T-cell (primary cell): Measurements from ENCODE around the gene CCDC97. TPM values are rescaled to one million over a fixed set of nuclear protein-coding genes. Genes with fewer than 3 reads are reported as not detected.

Experiments used
- ATAC-seq, 4 experiments: fragments of 200-7000 bp in 3 of 4; fragments of 150-1000 bp in 1 of 4; cut with Tn5 transposase; replicated peaks in 1 of 4; 1 replicate in 3 of 4; 2 replicates in 1 of 4; pipeline ENCODE4 v1.10.0; 2021; ENCODE audit warnings: moderate library complexity in 3 of 4, mild to moderate bottlenecking in 2 of 4, moderate number of reproducible peaks in 1 of 4
- CTCF ChIA-PET, 2 donors: fragments of 300-600 bp; sonication (Branson Sonifier 250); formaldehyde crosslinking; loops; one replicate each; lab custom pipeline; 2022; ENCODE audit warnings: antibody characterized with exemption in 2 of 2; lab: Charles Lee
- POLR2A ChIA-PET, 2 donors: fragments of 300-600 bp; sonication (Branson Sonifier 250); formaldehyde crosslinking; loops; one replicate each; lab custom pipeline; 2022; ENCODE audit warnings: antibody characterized with exemption in 2 of 2; lab: Charles Lee
- DNase-seq, 35 experiments: peaks; one replicate each; pipeline versions ENCODE4 v3.0.0 to v3.0.0-alpha.2; 2013 to 2023
- H3K27ac ChIP-seq: one replicate; pipeline ENCODE4 v1.5.1; 2013; ENCODE audit warnings: low read length
- H3K27me3 ChIP-seq, 2 experiments: replicated peaks in 1 of 2; 1 replicate in 1 of 2; 2 replicates in 1 of 2; pipeline versions ENCODE4 v1.6.1 to v1.7.0; 2013; ENCODE audit warnings: low read length in 1 of 2, mixed read lengths in 1 of 2; ENCODE audit not compliant: control insufficient read depth in 2 of 2, insufficient read depth in 2 of 2; ENCODE audit errors: extremely low read depth in 1 of 2
- H3K36me3 ChIP-seq, 2 donors: 1 replicate in 1 of 2; 2 replicates in 1 of 2; pipeline versions ENCODE4 v1.6.1 to v1.7.0; 2013; ENCODE audit warnings: low read length in 1 of 2; ENCODE audit not compliant: control insufficient read depth in 2 of 2, insufficient read depth in 1 of 2; ENCODE audit errors: extremely low read depth in 1 of 2
- H3K4me1 ChIP-seq, 2 experiments: 1 replicate in 1 of 2; 2 replicates in 1 of 2; pipeline versions ENCODE4 v1.6.1 to v1.7.0; 2013; ENCODE audit warnings: low read length in 2 of 2, mixed read lengths in 1 of 2; ENCODE audit not compliant: insufficient read depth in 2 of 2, control insufficient read depth in 1 of 2; ENCODE audit errors: extremely low read depth in 1 of 2
- H3K4me3 ChIP-seq, 2 donors: 1 replicate in 1 of 2; 2 replicates in 1 of 2; pipeline versions ENCODE4 v1.5.1 to v1.7.0; 2013; ENCODE audit warnings: mild to moderate bottlenecking in 2 of 2, low read length in 1 of 2, moderate library complexity in 1 of 2; ENCODE audit not compliant: control insufficient read depth in 1 of 2; ENCODE audit errors: extremely low read depth in 1 of 2
- H3K9me3 ChIP-seq: 2 replicates; pipeline ENCODE4 v1.7.0; 2013
- H3K27ac Mint-ChIP-seq, 2 donors: one replicate each; pipeline ENCODE4 v1.8.0; 2020 to 2021; ENCODE audit warnings: mild to moderate bottlenecking in 2 of 2, mixed read lengths in 2 of 2
- H3K27me3 Mint-ChIP-seq, 2 donors: one replicate each; pipeline ENCODE4 v1.8.0; 2021 to 2022; ENCODE audit warnings: mixed read lengths in 2 of 2
- H3K36me3 Mint-ChIP-seq: one replicate; pipeline ENCODE4 v1.8.0; 2021; ENCODE audit warnings: mixed read lengths
- H3K4me1 Mint-ChIP-seq, 3 donors: one replicate each; pipeline ENCODE4 v1.8.0; 2020 to 2022; ENCODE audit warnings: mixed read lengths in 3 of 3, mild to moderate bottlenecking in 1 of 3
- H3K4me3 Mint-ChIP-seq, 3 donors: one replicate each; pipeline ENCODE4 v1.8.0; 2020 to 2022; ENCODE audit warnings: mild to moderate bottlenecking in 3 of 3, mixed read lengths in 3 of 3, moderate library complexity in 3 of 3
- H3K9me3 Mint-ChIP-seq, 3 donors: one replicate each; pipeline ENCODE4 v1.8.0; 2020 to 2022; ENCODE audit warnings: mixed read lengths in 3 of 3
- WGBS: methylation state at CpG from one replicate; pipeline ENCODE4 v1.1.5; 2013; ENCODE audit warnings: missing lambda C conversion rate; ENCODE audit not compliant: insufficient coverage; 5-methylcytosine and 5-hydroxymethylcytosine counted together
- total RNA-seq, 35 experiments: library from RNA in 6 of 35; stranded (reverse) in 6 of 35; fragments of 120-200 nt in 1 of 35; gene quantifications; one replicate each; pipeline versions ENCODE4 v1.2.1 to v1.2.4 and lab custom pipeline; 2013 to 2026

The CCDC97 gene
- total RNA-seq, 5 donors from 2014 or later (not counting 1 experiment from before 2014, with no cell fraction given), result 38.9 to 61.5 (median 55.1) TPM

- POLR2A ChIA-PET, result interaction anchor here (0.5 to 4.9 kb wide), 10 partner anchors 9 to 88 kb away, joined by 3 to 49 read pairs (median 5); partner anchors contain the start of genes B9D2 (in 2 of the 2) and HNRNPUL1 (in 1 of the 2)
Observed at GRCh38 chr19:41351339-41352245, 41.6 kb downstream of the CCDC97 start.

DNA sequence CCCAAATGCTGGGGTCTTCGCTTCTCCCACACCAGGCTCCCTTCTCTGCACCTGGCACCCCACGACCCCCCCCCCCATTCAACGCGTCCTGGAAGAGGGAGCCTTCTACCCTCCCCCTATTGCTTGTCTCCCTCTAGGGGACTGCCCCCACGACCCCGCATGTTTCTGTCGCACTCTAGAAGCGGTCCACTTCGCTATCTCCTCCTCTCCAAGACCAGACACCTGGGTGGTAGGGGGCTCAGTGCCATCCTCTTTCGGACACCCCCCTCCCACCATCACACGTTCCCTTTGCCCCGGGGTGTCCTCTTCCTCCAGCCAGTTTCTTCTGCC is 42.3 kb downstream of the CCDC97 start:
- Histone ChIP-seq H3K4me3 (peak overlapping the region; percentile 68 to 94), H3K4me1 (peaks cover 55 to 72% of the 10 kb centered on the region in 2 experiments), H3K27me3 (no peaks in the 10 kb centered on the region), H3K9me3 (no peaks in the 10 kb centered on the region), H3K27ac (peak overlapping the region; percentile 92), H3K36me3 (peaks cover 0 to 8% of the 10 kb centered on the region in 2 donors)
- ChIA-PET POLR2A (interaction anchor here in 1 of 2 donors (0.9 to 4.9 kb wide), 4 partner anchors 10 to 88 kb away, joined by 5 to 49 read pairs (median 18); partner anchors contain the start of genes B9D2 and HNRNPUL1), CTCF (interaction anchor here (0.6 to 1.8 kb wide), 8 partner anchors 8 to 382 kb away, joined by 3 to 14 read pairs (median 4); partner anchors contain the start of genes B9D2 (in 2 of the 2) and HNRNPUL1 (in 1 of the 2))
- H3K27me3 Mint-ChIP-seq, result no peaks in the 10 kb centered on the region
- H3K9me3 Mint-ChIP-seq, result no peaks in the 10 kb centered on the region
- DNase-seq (no peak), ATAC-seq (no peak)
- H3K36me3 Mint-ChIP-seq, result peaks cover 16% of the 10 kb centered on the region
- peak overlapping the region; percentile 97 to 99 (median 99) for H3K4me3 Mint-ChIP-seq
- WGBS, result 0% methylated on average over 7 of the region's 12 CpGs
- peak overlapping the region; percentile 94 to 96 for H3K27ac Mint-ChIP-seq
- peaks cover 56 to 69% (median 59%) of the 10 kb centered on the region in 3 donors for H3K4me1 Mint-ChIP-seq

More at GRCh38 chr19:41351339-41352245, 41.6 kb downstream of the CCDC97 start:
- H3K4me3 Mint-ChIP-seq, result peak overlapping the region; percentile 97 to 99 (median 99)
- Histone ChIP-seq H3K9me3 (no peaks in the 10 kb centered on the region), H3K36me3 (peaks cover 0 to 13% of the 10 kb centered on the region in 2 donors), H3K4me3 (peak overlapping the region; percentile 68 to 94), H3K27ac (peak overlapping the region; percentile 92), H3K4me1 (peaks cover 49 to 70% of the 10 kb centered on the region in 2 experiments), H3K27me3 (no peaks in the 10 kb centered on the region)
- peaks cover 12% of the 10 kb centered on the region for H3K36me3 Mint-ChIP-seq
- CTCF ChIA-PET, result interaction anchor here (0.5 to 1.8 kb wide), 14 partner anchors 9 to 485 kb away, joined by 3 to 20 read pairs (median 6); partner anchors contain the start of genes B9D2 (in 2 of the 2) and HNRNPUL1 (in 1 of the 2)
- H3K27ac Mint-ChIP-seq, result peak overlapping the region; percentile 94 to 96
- no peaks in the 10 kb centered on the region for H3K9me3 Mint-ChIP-seq
- ATAC-seq (peak; percentile 60 to 64 (median 62)), DNase-seq (peak; percentile 71 to 93 (median 83))
- H3K4me1 Mint-ChIP-seq, result peaks cover 53 to 64% (median 54%) of the 10 kb centered on the region in 3 donors
- no peaks in the 10 kb centered on the region for H3K27me3 Mint-ChIP-seq
- WGBS, result under 1% methylated on average over 43 of the region's 58 CpGs

DNA sequence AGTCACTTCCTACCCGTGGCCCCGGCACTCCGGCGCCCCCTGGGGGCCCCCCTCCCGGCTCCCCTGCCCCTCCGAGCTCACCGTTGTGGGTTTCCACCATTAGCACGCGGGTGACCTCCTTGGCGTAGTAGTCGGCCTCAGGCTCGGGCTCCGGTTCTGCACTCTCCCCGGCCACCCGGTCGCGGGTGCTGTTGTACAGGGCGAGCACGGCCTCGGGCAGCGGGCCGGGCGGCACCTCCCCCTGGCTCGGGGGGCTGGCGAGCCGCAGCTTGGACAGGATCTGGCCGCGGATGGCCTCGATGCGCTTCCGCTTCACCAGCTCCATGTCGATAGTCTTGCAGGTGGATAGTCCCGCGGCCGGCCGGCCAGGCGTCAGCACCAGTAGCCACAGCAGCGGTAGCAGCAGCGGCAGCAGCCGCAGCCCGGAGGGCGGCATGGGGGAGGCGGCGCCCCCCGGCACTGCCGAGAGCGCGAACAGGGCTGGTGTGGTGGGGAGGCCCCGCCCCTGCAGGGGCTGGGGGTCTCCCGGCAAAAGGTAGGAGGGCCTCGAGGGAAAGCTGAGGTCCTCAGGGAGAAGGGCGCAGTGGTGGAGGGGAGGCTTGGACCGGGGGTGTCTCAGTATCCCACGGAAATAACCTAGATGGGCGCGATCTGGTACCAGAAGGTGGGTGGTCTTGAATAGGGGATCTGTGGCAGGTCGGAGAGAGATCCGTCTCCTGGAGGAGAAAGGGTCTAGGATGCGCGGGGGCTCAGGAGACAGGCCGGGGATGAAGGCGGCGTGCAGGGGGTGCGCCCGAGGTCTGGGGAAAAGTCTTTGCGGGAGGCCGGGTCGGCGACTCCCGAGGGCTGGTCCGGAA is 42.9 kb downstream of the CCDC97 start:
- Histone ChIP-seq H3K27ac (peak overlapping the region; percentile 92), H3K36me3 (peaks cover 0 to 5% of the 10 kb centered on the region in 2 donors), H3K27me3 (no peaks in the 10 kb centered on the region), H3K9me3 (no peaks in the 10 kb centered on the region), H3K4me3 (peak overlapping the region; percentile 68 to 94), H3K4me1 (peaks cover 60 to 72% of the 10 kb centered on the region in 2 experiments)
- peaks cover 16% of the 10 kb centered on the region for H3K36me3 Mint-ChIP-seq
- H3K27ac Mint-ChIP-seq, result peak overlapping the region; percentile 95 to 98
- H3K4me1 Mint-ChIP-seq, result peaks cover 59 to 75% (median 65%) of the 10 kb centered on the region in 3 donors
- ATAC-seq (peak; percentile 7 to 26 (median 20)), DNase-seq (peak; percentile 45 to 83 (median 70))
- ChIA-PET CTCF (interaction anchor here (0.6 to 1.8 kb wide), 4 partner anchors 8 to 89 kb away, joined by 3 to 14 read pairs (median 7); partner anchors contain the start of genes B9D2 (in 1 of the 2) and HNRNPUL1 (in 1 of the 2)), POLR2A (interaction anchor here in 1 of 2 donors (0.9 to 4.9 kb wide), 4 partner anchors 11 to 26 kb away, joined by 4 to 49 read pairs (median 16); partner anchors contain the start of gene B9D2)
- H3K27me3 Mint-ChIP-seq, result no peaks in the 10 kb centered on the region
- no peaks in the 10 kb centered on the region for H3K9me3 Mint-ChIP-seq
- peak overlapping the region; percentile 97 to 99 (median 99) for H3K4me3 Mint-ChIP-seq
- under 1% methylated on average over 71 of the region's 71 CpGs for WGBS

GRCh38 chr19:41353466-41354342 is 43.7 kb downstream of the CCDC97 start, which contains the start of gene TGFB1:
TGFB1 (minus strand) TSS chr19:41353922; CDS start chr19:41353044, 878 bp downstream.
- no peaks in the 10 kb centered on the region for H3K27me3 ChIP-seq
- peaks cover 11% of the 10 kb centered on the region for H3K36me3 Mint-ChIP-seq
- CTCF ChIA-PET, result interaction anchor here in 1 of 2 donors (2.7 kb wide), 1 partner anchor 11 kb away, joined by 17 read pairs; the partner anchor contains the start of gene B9D2
- H3K9me3 Mint-ChIP-seq, result no peaks in the 10 kb centered on the region
- DNase-seq (peak; percentile 86 to 97 (median 93)), ATAC-seq (peak; percentile 59 to 73 (median 64))
- H3K4me1 ChIP-seq, result peaks cover 67 to 72% of the 10 kb centered on the region in 2 experiments
- H3K4me3 Mint-ChIP-seq, result peak within 1 kb of the TSS; percentile 97 to 99 (median 99)
- peaks cover 63 to 75% (median 67%) of the 10 kb centered on the region in 3 donors for H3K4me1 Mint-ChIP-seq
- no peaks in the 10 kb centered on the region for H3K36me3 ChIP-seq
- peak within 1 kb of the TSS; percentile 92 for H3K27ac ChIP-seq
- no peaks in the 10 kb centered on the region for H3K27me3 Mint-ChIP-seq
- POLR2A ChIA-PET, result interaction anchor here in 1 of 2 donors (1.0 to 4.9 kb wide), 2 partner anchors 10 to 26 kb away, joined by 4 to 49 read pairs; partner anchors contain the start of gene B9D2
- 0% methylated on average over 36 of the region's 78 CpGs for WGBS
- no peaks in the 10 kb centered on the region for H3K9me3 ChIP-seq
- H3K27ac Mint-ChIP-seq, result peak within 1 kb of the TSS; percentile 97 to 98
- H3K4me3 ChIP-seq, result peak within 1 kb of the TSS; percentile 68 to 94
